ENCODE results near the gene ATP8B1.

DNA sequence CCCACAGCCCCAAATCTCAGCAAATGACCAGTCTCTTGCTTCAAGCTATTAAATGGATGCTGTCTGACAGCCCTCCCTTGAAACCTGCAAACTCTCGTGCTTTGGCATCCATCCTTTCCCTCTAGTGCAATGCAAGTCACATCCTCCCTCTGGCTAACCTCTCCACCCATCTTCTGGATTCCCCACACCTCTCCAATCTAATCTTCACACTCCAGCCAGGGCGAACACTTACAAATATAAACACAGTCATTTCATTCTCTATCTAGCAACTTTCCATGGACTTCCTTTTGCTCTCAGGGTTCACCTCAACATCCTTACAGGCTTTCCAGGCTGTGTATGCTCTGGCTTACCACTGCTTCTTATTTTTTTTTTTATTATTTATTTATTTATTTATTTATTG, 171.4 kb downstream of the ATP8B1 start:
- TF ChIP-seq RFX5 (IDR thresholded peaks at IDR 0.05; ENCODE audit: low read depth, low read length) (no peak), SMC3 (IDR thresholded peaks at IDR 0.05; ENCODE audit: low read depth, low read length) (no peak), RCOR1 (IDR thresholded peaks at IDR 0.05; ENCODE audit: insufficient replicate concordance, low read length) (no peak), POLR2A (IDR thresholded peaks at IDR 0.05; ENCODE audit: low read depth, low read length) (no peak), BHLHE40 (IDR thresholded peaks at IDR 0.05; ENCODE audit: low read depth, low read length) (no peak), CHD1 (IDR thresholded peaks at IDR 0.05; ENCODE audit: low read depth, low read length) (no peak), CEBPB (IDR thresholded peaks at IDR 0.05; ENCODE audit: low read depth, low read length) (no peak), MAFK (IDR thresholded peaks at IDR 0.05; ENCODE audit: low read depth, low read length) (no peak)
- TF ChIP-seq, protein P1, sequence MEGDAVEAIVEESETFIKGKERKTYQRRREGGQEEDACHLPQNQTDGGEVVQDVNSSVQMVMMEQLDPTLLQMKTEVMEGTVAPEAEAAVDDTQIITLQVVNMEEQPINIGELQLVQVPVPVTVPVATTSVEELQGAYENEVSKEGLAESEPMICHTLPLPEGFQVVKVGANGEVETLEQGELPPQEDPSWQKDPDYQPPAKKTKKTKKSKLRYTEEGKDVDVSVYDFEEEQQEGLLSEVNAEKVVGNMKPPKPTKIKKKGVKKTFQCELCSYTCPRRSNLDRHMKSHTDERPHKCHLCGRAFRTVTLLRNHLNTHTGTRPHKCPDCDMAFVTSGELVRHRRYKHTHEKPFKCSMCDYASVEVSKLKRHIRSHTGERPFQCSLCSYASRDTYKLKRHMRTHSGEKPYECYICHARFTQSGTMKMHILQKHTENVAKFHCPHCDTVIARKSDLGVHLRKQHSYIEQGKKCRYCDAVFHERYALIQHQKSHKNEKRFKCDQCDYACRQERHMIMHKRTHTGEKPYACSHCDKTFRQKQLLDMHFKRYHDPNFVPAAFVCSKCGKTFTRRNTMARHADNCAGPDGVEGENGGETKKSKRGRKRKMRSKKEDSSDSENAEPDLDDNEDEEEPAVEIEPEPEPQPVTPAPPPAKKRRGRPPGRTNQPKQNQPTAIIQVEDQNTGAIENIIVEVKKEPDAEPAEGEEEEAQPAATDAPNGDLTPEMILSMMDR (conservative IDR thresholded peaks at IDR 0.05; ENCODE audit: low read depth, low read length) = no peak
